ENCODE measurements around the gene NGFR.

DNA sequence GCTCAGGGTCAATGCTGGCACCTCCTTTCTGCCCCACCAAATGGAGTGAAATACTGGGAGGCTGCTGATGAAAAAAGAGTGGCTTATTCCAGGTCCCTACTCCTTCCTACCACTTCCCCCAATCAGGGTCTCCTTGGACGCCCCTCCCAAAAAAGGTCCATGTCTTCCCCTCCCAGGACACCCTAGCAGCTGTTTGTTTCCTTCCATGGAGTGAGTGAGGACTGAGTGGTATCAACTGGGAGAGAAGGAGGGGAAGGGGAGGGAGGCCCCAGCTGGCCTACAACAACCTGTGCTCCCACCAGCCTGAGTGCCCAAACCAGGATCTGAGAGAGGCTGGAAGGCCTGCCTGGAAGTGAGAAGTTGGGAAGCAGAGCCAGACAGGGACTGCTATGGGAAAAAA is 28.7 kb upstream of the NGFR start:
- TF ChIP-seq, protein P1, sequence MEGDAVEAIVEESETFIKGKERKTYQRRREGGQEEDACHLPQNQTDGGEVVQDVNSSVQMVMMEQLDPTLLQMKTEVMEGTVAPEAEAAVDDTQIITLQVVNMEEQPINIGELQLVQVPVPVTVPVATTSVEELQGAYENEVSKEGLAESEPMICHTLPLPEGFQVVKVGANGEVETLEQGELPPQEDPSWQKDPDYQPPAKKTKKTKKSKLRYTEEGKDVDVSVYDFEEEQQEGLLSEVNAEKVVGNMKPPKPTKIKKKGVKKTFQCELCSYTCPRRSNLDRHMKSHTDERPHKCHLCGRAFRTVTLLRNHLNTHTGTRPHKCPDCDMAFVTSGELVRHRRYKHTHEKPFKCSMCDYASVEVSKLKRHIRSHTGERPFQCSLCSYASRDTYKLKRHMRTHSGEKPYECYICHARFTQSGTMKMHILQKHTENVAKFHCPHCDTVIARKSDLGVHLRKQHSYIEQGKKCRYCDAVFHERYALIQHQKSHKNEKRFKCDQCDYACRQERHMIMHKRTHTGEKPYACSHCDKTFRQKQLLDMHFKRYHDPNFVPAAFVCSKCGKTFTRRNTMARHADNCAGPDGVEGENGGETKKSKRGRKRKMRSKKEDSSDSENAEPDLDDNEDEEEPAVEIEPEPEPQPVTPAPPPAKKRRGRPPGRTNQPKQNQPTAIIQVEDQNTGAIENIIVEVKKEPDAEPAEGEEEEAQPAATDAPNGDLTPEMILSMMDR (IDR thresholded peaks at IDR 0.05), result no peak
- TF ChIP-seq POLR2A (IDR thresholded peaks at IDR 0.05), result no peak
- no peak for TF ChIP-seq POLR2AphosphoS5 (IDR thresholded peaks at IDR 0.05)
- no peak for TF ChIP-seq EP300 (IDR thresholded peaks at IDR 0.05; ENCODE audit: low read depth)

All from transverse colon (tissue), 4 donors.